Stomach (tissue), 4 donors: ENCODE results near the gene EPS8L2.

Experiments used
- EP300 ChIP-seq: sonication (generic); formaldehyde crosslinking; IDR thresholded peaks from one replicate; pipeline ENCODE4 v1.6.1; 2017; ENCODE audit warnings: antibody characterized with exemption
- TF ChIP-seq, protein P1 (sequence below), 7 experiments: fragments of 450-650 bp in 4 of 7; fragments of 200-600 bp in 3 of 7; sonication (generic) in 3 of 7; IDR thresholded peaks; one replicate each; pipeline ENCODE4 v1.5.1; 2016 to 2019; ENCODE audit warnings: antibody characterized with exemption in 7 of 7, control low read depth in 2 of 7, mild to moderate bottlenecking in 1 of 7

DNA sequence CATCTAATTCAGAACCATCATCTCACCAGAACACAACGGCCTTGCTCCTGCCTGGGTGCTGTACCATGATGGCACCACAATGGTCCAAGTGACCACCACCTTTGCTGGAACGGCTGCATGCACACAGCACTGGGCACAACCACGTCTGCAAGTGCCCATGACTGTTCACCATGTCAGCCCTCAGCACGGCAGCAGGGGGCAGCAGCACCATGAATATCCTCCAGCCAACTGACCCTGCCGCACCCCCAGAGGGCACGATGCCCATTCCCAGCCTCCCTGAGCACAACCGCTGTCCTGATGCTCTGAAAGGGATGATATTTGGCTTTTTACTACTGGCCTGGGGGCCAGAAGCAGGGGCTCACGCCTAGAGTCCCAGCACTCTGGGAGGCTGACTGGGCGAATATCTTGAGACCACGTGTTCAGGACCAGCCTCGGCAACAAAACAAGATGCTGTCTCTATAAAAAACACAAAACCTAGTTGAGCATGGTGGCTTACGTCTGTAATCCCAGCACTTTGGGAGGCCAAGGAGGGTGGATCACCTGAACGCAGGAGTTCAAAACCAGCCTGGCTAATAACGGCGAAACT, 43.2 kb upstream of the EPS8L2 start:
- TF ChIP-seq, protein P1, sequence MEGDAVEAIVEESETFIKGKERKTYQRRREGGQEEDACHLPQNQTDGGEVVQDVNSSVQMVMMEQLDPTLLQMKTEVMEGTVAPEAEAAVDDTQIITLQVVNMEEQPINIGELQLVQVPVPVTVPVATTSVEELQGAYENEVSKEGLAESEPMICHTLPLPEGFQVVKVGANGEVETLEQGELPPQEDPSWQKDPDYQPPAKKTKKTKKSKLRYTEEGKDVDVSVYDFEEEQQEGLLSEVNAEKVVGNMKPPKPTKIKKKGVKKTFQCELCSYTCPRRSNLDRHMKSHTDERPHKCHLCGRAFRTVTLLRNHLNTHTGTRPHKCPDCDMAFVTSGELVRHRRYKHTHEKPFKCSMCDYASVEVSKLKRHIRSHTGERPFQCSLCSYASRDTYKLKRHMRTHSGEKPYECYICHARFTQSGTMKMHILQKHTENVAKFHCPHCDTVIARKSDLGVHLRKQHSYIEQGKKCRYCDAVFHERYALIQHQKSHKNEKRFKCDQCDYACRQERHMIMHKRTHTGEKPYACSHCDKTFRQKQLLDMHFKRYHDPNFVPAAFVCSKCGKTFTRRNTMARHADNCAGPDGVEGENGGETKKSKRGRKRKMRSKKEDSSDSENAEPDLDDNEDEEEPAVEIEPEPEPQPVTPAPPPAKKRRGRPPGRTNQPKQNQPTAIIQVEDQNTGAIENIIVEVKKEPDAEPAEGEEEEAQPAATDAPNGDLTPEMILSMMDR (IDR thresholded peaks at IDR 0.05): peak in 5 of 7 experiments; percentile 55 to 89 (median 74)
- no peak for TF ChIP-seq EP300
